Natural killer cell (primary cell): Measurements from ENCODE around the gene TNNT2. TPM values are rescaled to one million over a fixed set of nuclear protein-coding genes. Genes with fewer than 3 reads are reported as not detected.

ENCODE experiments used
- ATAC-seq, 3 donors: fragments of 150-1000 bp in 2 of 3; fragments of 200-7000 bp in 1 of 3; cut with Tn5 transposase; 1 replicate in 1 of 3; 2 replicates in 2 of 3; pipeline ENCODE4 v1.10.0; 2021; ENCODE audit warnings: mild to moderate bottlenecking in 2 of 3, moderate library complexity in 2 of 3
- DNase-seq, 2 donors: peaks; one replicate each; pipeline versions ENCODE4 v3.0.0 to v3.0.0-alpha.2; 2013 to 2021; ENCODE audit warnings: mixed read lengths in 1 of 2
- H3K27ac ChIP-seq: one replicate; pipeline ENCODE4 v1.5.1; 2013; ENCODE audit warnings: mild to moderate bottlenecking, low read length
- H3K27me3 ChIP-seq: one replicate; pipeline ENCODE4 v1.6.1; 2013; ENCODE audit warnings: low read length; ENCODE audit not compliant: control insufficient read depth, insufficient read depth
- H3K36me3 ChIP-seq: one replicate; pipeline ENCODE4 v1.6.1; 2013; ENCODE audit warnings: low read length; ENCODE audit not compliant: control insufficient read depth, insufficient read depth
- H3K4me1 ChIP-seq: one replicate; pipeline ENCODE4 v1.6.1; 2013; ENCODE audit warnings: low read length; ENCODE audit not compliant: control insufficient read depth, insufficient read depth
- H3K4me3 ChIP-seq: one replicate; pipeline ENCODE4 v1.5.1; 2013; ENCODE audit warnings: low read length
- H3K9me3 ChIP-seq: one replicate; pipeline ENCODE4 v1.6.1; 2013; ENCODE audit warnings: low read length; ENCODE audit not compliant: control insufficient read depth, insufficient read depth
- H3K27ac Mint-ChIP-seq, 2 donors: one replicate each; pipeline ENCODE4 v1.8.0; 2022; ENCODE audit warnings: mild to moderate bottlenecking in 2 of 2, mixed read lengths in 2 of 2, moderate library complexity in 1 of 2
- H3K27me3 Mint-ChIP-seq, 2 donors: one replicate each; pipeline ENCODE4 v1.8.0; 2022; ENCODE audit warnings: low read depth in 2 of 2, mixed read lengths in 2 of 2
- H3K36me3 Mint-ChIP-seq: one replicate; pipeline ENCODE4 v1.8.0; 2022; ENCODE audit warnings: mixed read lengths
- H3K4me1 Mint-ChIP-seq, 2 donors: one replicate each; pipeline ENCODE4 v1.8.0; 2022; ENCODE audit warnings: mixed read lengths in 2 of 2
- H3K4me3 Mint-ChIP-seq: one replicate; pipeline ENCODE4 v1.8.0; 2022; ENCODE audit warnings: mild to moderate bottlenecking, moderate library complexity, mixed read lengths
- H3K9me3 Mint-ChIP-seq, 2 donors: one replicate each; pipeline ENCODE4 v1.8.0; 2022; ENCODE audit warnings: mixed read lengths in 2 of 2
- WGBS: methylation state at CpG from one replicate; pipeline ENCODE4 v1.1.7; 2013; ENCODE audit warnings: missing lambda C conversion rate; ENCODE audit not compliant: insufficient coverage; 5-methylcytosine and 5-hydroxymethylcytosine counted together
- intact Hi-C: fragments of 100-400 bp; cut with micrococcal nuclease; formaldehyde crosslinking; loops from one replicate; pipeline ENCODE4 v1.14.2; 2022
- total RNA-seq, 4 donors: library from RNA; stranded (reverse); fragments of 120-200 nt in 1 of 4; gene quantifications; one replicate each; pipeline versions ENCODE4 v1.2.3 to v1.2.4, GENCODE V29; 2013 to 2022
- TF ChIP-seq, protein P1 (sequence below): fragments of 200-600 bp; IDR thresholded peaks from one replicate; pipeline ENCODE4 v1.8.0; 2022; ENCODE audit warnings: antibody characterized with exemption

The TNNT2 gene
- total RNA-seq, 3 donors from 2014 or later (not counting 1 experiment from before 2014, with no cell fraction given): not detected

DNA sequence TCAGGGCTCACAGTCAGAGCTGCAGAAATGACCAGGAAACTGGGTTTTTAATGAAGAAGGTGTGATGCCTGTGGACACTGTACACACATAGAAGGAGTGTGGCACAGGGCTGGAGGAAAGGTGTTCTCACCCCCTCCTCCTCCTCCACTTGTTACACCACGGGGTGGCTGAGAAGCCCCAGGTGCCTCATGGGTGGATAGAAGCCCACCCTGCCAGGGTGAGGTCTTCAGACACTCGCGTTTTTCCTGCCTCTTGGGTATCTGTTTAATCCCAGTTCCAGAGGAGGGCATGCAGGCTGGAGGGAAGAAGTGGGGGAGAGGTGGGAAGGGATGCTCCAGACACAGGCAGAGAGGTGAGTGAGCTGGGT is 31.3 kb upstream of the TNNT2 start:
- Histone ChIP-seq H3K4me1 (no peaks in the 10 kb centered on the region), H3K36me3 (no peaks in the 10 kb centered on the region), H3K27ac (no peak overlapping the region), H3K4me3 (no peak overlapping the region), H3K27me3 (no peaks in the 10 kb centered on the region), H3K9me3 (no peaks in the 10 kb centered on the region)
- no peaks in the 10 kb centered on the region for H3K36me3 Mint-ChIP-seq
- ATAC-seq (no peak), DNase-seq (no peak)
- intact Hi-C loops: no loop called here
- TF ChIP-seq, protein P1, sequence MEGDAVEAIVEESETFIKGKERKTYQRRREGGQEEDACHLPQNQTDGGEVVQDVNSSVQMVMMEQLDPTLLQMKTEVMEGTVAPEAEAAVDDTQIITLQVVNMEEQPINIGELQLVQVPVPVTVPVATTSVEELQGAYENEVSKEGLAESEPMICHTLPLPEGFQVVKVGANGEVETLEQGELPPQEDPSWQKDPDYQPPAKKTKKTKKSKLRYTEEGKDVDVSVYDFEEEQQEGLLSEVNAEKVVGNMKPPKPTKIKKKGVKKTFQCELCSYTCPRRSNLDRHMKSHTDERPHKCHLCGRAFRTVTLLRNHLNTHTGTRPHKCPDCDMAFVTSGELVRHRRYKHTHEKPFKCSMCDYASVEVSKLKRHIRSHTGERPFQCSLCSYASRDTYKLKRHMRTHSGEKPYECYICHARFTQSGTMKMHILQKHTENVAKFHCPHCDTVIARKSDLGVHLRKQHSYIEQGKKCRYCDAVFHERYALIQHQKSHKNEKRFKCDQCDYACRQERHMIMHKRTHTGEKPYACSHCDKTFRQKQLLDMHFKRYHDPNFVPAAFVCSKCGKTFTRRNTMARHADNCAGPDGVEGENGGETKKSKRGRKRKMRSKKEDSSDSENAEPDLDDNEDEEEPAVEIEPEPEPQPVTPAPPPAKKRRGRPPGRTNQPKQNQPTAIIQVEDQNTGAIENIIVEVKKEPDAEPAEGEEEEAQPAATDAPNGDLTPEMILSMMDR: no peak
- no peak overlapping the region for H3K4me3 Mint-ChIP-seq
- H3K9me3 Mint-ChIP-seq: no peaks in the 10 kb centered on the region
- 70% methylated on average over 2 of the region's 3 CpGs for WGBS
- peaks cover 0 to 3% of the 10 kb centered on the region in 2 donors for H3K27me3 Mint-ChIP-seq
- H3K4me1 Mint-ChIP-seq: peaks cover 0 to 13% of the 10 kb centered on the region in 2 donors
- no peak overlapping the region for H3K27ac Mint-ChIP-seq

DNA sequence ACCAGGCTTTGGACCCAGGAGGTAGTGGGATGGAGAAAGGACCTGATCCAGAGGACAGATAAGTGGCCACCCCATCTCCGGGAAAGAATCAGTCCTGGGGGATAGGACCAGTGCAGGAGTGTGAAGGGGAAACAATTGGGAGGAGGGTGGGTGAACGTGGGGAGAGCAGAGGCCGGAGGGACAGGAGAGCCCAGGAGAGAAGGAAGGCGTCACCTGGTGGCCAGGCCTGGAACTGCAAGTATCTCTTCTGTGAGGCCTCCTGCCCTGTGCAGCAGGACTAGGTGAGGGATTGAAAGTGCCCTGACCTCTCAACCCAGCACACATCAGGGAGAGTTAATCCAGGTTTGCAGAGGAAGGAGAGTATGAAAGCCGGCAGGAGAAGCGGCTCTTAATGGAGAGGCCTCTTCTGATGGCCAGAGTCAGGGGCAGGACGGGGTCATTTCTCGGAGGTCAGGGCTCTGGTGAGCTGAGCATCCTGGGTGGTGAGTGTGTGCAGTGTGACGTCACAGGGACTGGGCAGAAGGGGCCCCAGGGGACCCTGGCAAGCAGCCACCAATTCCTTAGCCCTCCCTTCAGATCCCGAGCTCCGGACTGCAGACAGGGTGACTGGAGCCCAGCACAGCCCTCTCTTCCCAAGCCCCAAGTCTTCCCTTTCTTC is 30.8 kb upstream of the TNNT2 start:
- TF ChIP-seq, protein P1: peak; percentile 91
- Mint-ChIP-seq H3K27ac (no peak overlapping the region), H3K9me3 (no peaks in the 10 kb centered on the region), H3K4me1 (peaks cover 0 to 13% of the 10 kb centered on the region in 2 donors), H3K4me3 (no peak overlapping the region), H3K36me3 (no peaks in the 10 kb centered on the region), H3K27me3 (peaks cover 0 to 3% of the 10 kb centered on the region in 2 donors)
- Histone ChIP-seq H3K4me3 (no peak overlapping the region), H3K9me3 (no peaks in the 10 kb centered on the region), H3K27me3 (no peaks in the 10 kb centered on the region), H3K27ac (no peak overlapping the region), H3K36me3 (no peaks in the 10 kb centered on the region), H3K4me1 (no peaks in the 10 kb centered on the region)
- peak; percentile 51 to 91 (median 77) for ATAC-seq
- 42% methylated on average over 11 of the region's 11 CpGs for WGBS
- intact Hi-C loops: no loop called here
- peak; percentile 68 to 78 for DNase-seq

- peaks cover 0 to 13% of the 10 kb centered on the region in 2 donors for H3K4me1 Mint-ChIP-seq
- DNase-seq: no peak
- no peak overlapping the region for H3K27ac ChIP-seq
- TF ChIP-seq, protein P1: no peak
- no peaks in the 10 kb centered on the region for H3K9me3 ChIP-seq
- no peaks in the 10 kb centered on the region for H3K27me3 ChIP-seq
- H3K36me3 Mint-ChIP-seq: no peaks in the 10 kb centered on the region
- H3K4me3 Mint-ChIP-seq: no peak overlapping the region
- no peaks in the 10 kb centered on the region for H3K4me1 ChIP-seq
- no peak overlapping the region for H3K27ac Mint-ChIP-seq
- peaks cover 0 to 3% of the 10 kb centered on the region in 2 donors for H3K27me3 Mint-ChIP-seq
- no peak for ATAC-seq
- no peak overlapping the region for H3K4me3 ChIP-seq
- no peaks in the 10 kb centered on the region for H3K9me3 Mint-ChIP-seq
- WGBS: 60% methylated on average over 8 of the region's 8 CpGs
- intact Hi-C loops: no loop called here
- no peaks in the 10 kb centered on the region for H3K36me3 ChIP-seq
Observed at GRCh38 chr1:201406831-201407406, 29.4 kb upstream of the TNNT2 start.

DNA sequence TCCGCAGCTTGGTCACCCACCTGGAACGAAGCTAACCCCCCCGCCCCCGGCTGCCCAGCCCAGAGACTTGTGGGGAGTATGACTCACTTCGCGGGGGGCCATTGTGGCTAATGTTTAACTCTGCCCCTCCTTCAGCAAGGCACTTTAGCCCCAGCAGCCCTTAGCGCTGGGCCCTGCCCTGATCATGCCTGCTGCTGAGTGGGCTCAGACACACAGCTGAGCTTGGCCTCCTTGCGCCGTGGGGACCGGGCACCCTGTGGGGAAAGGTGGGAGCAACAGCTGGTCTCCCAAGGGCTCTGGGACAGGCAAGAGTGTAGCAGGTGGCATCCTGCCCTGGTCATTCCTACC is 28.0 kb upstream of the TNNT2 start:
- no peak overlapping the region for H3K4me3 ChIP-seq
- ATAC-seq: no peak
- H3K27me3 ChIP-seq: peaks cover 4% of the 10 kb centered on the region
- no peak overlapping the region for H3K27ac Mint-ChIP-seq
- DNase-seq: no peak
- H3K4me3 Mint-ChIP-seq: no peak overlapping the region
- no peaks in the 10 kb centered on the region for H3K9me3 ChIP-seq
- TF ChIP-seq, protein P1: no peak
- H3K27me3 Mint-ChIP-seq: peaks cover 0 to 8% of the 10 kb centered on the region in 2 donors
- no peak overlapping the region for H3K27ac ChIP-seq
- H3K4me1 ChIP-seq: no peaks in the 10 kb centered on the region
- H3K4me1 Mint-ChIP-seq: peaks cover 0 to 13% of the 10 kb centered on the region in 2 donors
- H3K9me3 Mint-ChIP-seq: no peaks in the 10 kb centered on the region
- no peaks in the 10 kb centered on the region for H3K36me3 ChIP-seq
- intact Hi-C loops: no loop called here
- WGBS: 82% methylated on average over 10 of the region's 10 CpGs
- H3K36me3 Mint-ChIP-seq: no peaks in the 10 kb centered on the region
